Activated CD4-positive, alpha-beta T cell treated with anti-CD3 and anti-CD28 coated beads for 36 hours (primary cell): ENCODE results near the gene SENP5. TPM values are rescaled to one million over a fixed set of nuclear protein-coding genes. Genes with fewer than 3 reads are reported as not detected.

Experiments
- ATAC-seq: fragments of 200-7000 bp; cut with Tn5 transposase; one replicate; pipeline ENCODE4 v1.10.0; 2021; ENCODE audit warnings: mild to moderate bottlenecking, moderate library complexity
- CTCF ChIA-PET: fragments of 350-600 bp; sonication (Branson Sonifier 250); formaldehyde crosslinking; loops from one replicate; lab custom pipeline; 2021; ENCODE audit warnings: antibody characterized with exemption; lab: Charles Lee
- POLR2A ChIA-PET: fragments of 350-600 bp; sonication (Branson Sonifier 250); formaldehyde crosslinking; loops from one replicate; lab custom pipeline; 2021; ENCODE audit warnings: antibody characterized with exemption, inconsistent platforms; lab: Charles Lee
- DNase-seq: peaks from one replicate; pipeline ENCODE4 v3.0.0-alpha.2; 2020
- H3K27ac Mint-ChIP-seq: one replicate; pipeline ENCODE4 v1.8.0; 2021; ENCODE audit warnings: mixed read lengths
- H3K27me3 Mint-ChIP-seq: one replicate; pipeline ENCODE4 v1.8.0; 2021; ENCODE audit warnings: mixed read lengths
- H3K36me3 Mint-ChIP-seq: one replicate; pipeline ENCODE4 v1.8.0; 2021; ENCODE audit warnings: low read depth, mixed read lengths
- H3K4me1 Mint-ChIP-seq: one replicate; pipeline ENCODE4 v1.8.0; 2021; ENCODE audit warnings: mixed read lengths
- H3K4me3 Mint-ChIP-seq: one replicate; pipeline ENCODE4 v1.8.0; 2021; ENCODE audit warnings: mild to moderate bottlenecking, moderate library complexity, mixed read lengths
- H3K9me3 Mint-ChIP-seq: one replicate; pipeline ENCODE4 v1.8.0; 2021; ENCODE audit warnings: low read depth, mixed read lengths
- intact Hi-C, 2 experiments: fragments of 100-400 bp; cut with DNase I in 1 of 2; cut with micrococcal nuclease in 1 of 2; formaldehyde crosslinking; loops; one replicate each; pipeline versions ENCODE4 v1.14.2 to v1.15.1; 2022 to 2024; cut with DNase I, micrococcal nuclease
- total RNA-seq, 2 experiments: library from RNA; stranded (reverse); gene quantifications; one replicate each; pipeline ENCODE4 v1.2.3, GENCODE V29; 2021

The SENP5 gene
- total RNA-seq, 2 experiments from 2014 or later, result 27.7 to 33.0 TPM

- Mint-ChIP-seq H3K27ac (peak overlapping the region; percentile 67), H3K9me3 (no peaks in the 10 kb centered on the region), H3K27me3 (no peaks in the 10 kb centered on the region), H3K4me1 (peaks cover 47% of the 10 kb centered on the region), H3K36me3 (peaks cover 19% of the 10 kb centered on the region), H3K4me3 (no peak overlapping the region)
- ChIA-PET POLR2A (interaction anchor here (0.6 to 1.1 kb wide), 3 partner anchors 14 to 31 kb away, joined by 3 to 4 read pairs (median 4); partner anchors contain the start of gene SENP5), CTCF (interaction anchor here (1.0 to 1.8 kb wide), 2 partner anchors 19 to 48 kb away, joined by 4 to 5 read pairs; partner anchors contain the start of gene SENP5)
- ATAC-seq (peak; percentile 89), DNase-seq (peak; percentile 36)
- intact Hi-C loops, result no loop called here
Measured at GRCh38 chr3:196886144-196886543, 18.4 kb downstream of the SENP5 start.

GRCh38 chr3:196889844-196890708 lies 22.4 kb downstream of the SENP5 start:
- ChIA-PET CTCF (interaction anchor here (0.6 kb wide), 1 partner anchor 36 kb away, joined by 3 read pairs; no protein-coding TSS in a partner anchor), POLR2A (interaction anchor here (0.5 kb wide), 1 partner anchor 472 kb away, joined by 3 read pairs; no protein-coding TSS in a partner anchor)
- ATAC-seq (no peak), DNase-seq (no peak)
- intact Hi-C loops, result no loop called here
- no peaks in the 10 kb centered on the region for H3K27me3 Mint-ChIP-seq
- no peak overlapping the region for H3K27ac Mint-ChIP-seq
- H3K9me3 Mint-ChIP-seq, result no peaks in the 10 kb centered on the region
- peaks cover 24% of the 10 kb centered on the region for H3K36me3 Mint-ChIP-seq
- peaks cover 33% of the 10 kb centered on the region for H3K4me1 Mint-ChIP-seq
- no peak overlapping the region for H3K4me3 Mint-ChIP-seq

DNA sequence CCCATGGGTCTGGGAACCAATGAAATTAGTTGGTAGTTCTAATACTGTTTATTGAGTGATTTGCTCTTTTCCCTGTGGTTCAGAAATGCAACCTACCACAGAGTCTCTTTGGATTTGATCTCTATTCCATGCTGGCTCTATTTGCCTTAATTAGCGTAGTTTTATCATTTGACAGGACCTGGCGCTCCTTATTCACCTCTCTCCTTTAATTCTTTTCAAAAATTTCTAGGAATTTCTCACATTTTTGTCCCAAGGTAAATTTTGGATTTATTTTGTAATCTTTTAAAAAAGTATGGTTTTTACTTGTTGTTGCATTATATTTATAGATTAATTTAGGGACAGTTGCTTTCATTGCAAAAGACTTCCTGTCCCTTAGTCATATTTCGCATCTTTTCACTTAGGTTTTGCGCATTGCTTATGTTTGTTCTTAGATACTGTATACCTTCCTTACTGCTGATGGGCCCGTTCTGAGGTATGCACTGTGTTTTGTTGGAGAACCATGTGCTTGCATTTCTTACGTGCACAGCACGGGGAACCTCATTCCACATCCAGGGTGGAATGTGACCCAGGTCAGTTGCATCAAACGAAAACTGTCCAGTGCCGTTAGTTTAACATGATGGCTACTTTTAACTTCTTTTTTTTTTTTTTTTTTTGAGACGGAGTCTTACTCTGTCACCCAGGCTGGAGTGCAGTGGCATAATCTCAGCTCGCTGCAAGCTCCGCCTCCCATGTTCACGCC lies 27.0 kb downstream of the SENP5 start:
- H3K27ac Mint-ChIP-seq, result no peak overlapping the region
- DNase-seq (no peak), ATAC-seq (no peak)
- ChIA-PET POLR2A (interaction anchor here (0.7 kb wide), 1 partner anchor 1080 kb away, joined by 4 read pairs; no protein-coding TSS in a partner anchor), CTCF (no interaction called here)
- H3K36me3 Mint-ChIP-seq, result peaks cover 7% of the 10 kb centered on the region
- H3K4me1 Mint-ChIP-seq, result peaks cover 14% of the 10 kb centered on the region
- no peak overlapping the region for H3K4me3 Mint-ChIP-seq
- intact Hi-C loops, result no loop called here
- H3K27me3 Mint-ChIP-seq, result no peaks in the 10 kb centered on the region
- no peaks in the 10 kb centered on the region for H3K9me3 Mint-ChIP-seq

GRCh38 chr3:196896229-196896628 lies 28.5 kb downstream of the SENP5 start:
- ChIA-PET POLR2A (no interaction called here), CTCF (no interaction called here)
- no peak for DNase-seq
- Mint-ChIP-seq H3K4me3 (no peak overlapping the region), H3K4me1 (peaks cover 4% of the 10 kb centered on the region), H3K27me3 (no peaks in the 10 kb centered on the region), H3K9me3 (no peaks in the 10 kb centered on the region), H3K36me3 (peaks cover 8% of the 10 kb centered on the region), H3K27ac (no peak overlapping the region)
- intact Hi-C loops, result no loop called here
- ATAC-seq, result no peak

GRCh38 chr3:196901768-196902167 lies 34.0 kb downstream of the SENP5 start:
- ChIA-PET POLR2A (no interaction called here), CTCF (interaction anchor here (0.6 to 1.7 kb wide), 3 partner anchors 26 to 163 kb away, joined by 3 to 5 read pairs (median 4); no protein-coding TSS in a partner anchor)
- DNase-seq (no peak), ATAC-seq (no peak)
- intact Hi-C loops, result no loop called here
- Mint-ChIP-seq H3K36me3 (peaks cover 27% of the 10 kb centered on the region), H3K4me1 (no peaks in the 10 kb centered on the region), H3K4me3 (no peak overlapping the region), H3K27me3 (no peaks in the 10 kb centered on the region), H3K27ac (no peak overlapping the region), H3K9me3 (no peaks in the 10 kb centered on the region)

GRCh38 chr3:196902296-196902695 lies 34.6 kb downstream of the SENP5 start:
- no peak overlapping the region for H3K27ac Mint-ChIP-seq

DNA sequence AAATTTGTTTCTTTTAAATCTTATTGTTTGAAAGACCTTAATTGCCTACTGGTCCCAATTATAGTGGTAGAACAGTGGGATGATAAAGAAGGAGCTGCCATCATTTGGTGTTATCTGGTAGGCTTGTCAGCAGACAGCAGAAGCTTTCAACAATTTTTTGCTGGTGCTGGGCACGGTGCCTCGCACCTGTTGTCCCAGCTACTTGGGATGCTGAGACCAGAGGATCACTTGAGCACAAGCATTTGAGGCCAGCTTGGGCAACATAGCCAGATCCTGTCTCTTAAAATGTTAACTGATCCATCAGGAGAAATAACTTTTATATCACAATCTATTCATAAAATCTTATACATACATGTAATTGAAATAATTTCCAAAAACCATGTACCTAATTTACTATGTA lies 36.0 kb downstream of the SENP5 start:
- Mint-ChIP-seq H3K27me3 (no peaks in the 10 kb centered on the region), H3K9me3 (no peaks in the 10 kb centered on the region), H3K4me1 (no peaks in the 10 kb centered on the region), H3K36me3 (peaks cover 34% of the 10 kb centered on the region), H3K27ac (no peak overlapping the region), H3K4me3 (no peak overlapping the region)
- CTCF ChIA-PET, result no interaction called here
- DNase-seq (no peak), ATAC-seq (no peak)
- intact Hi-C loops, result no loop called here
- POLR2A ChIA-PET, result no interaction called here

More at GRCh38 chr3:196902296-196902695, 34.6 kb downstream of the SENP5 start:
- H3K27me3 Mint-ChIP-seq, result no peaks in the 10 kb centered on the region
- no peaks in the 10 kb centered on the region for H3K9me3 Mint-ChIP-seq
- ChIA-PET POLR2A (no interaction called here), CTCF (interaction anchor here (0.6 to 1.7 kb wide), 3 partner anchors 26 to 163 kb away, joined by 3 to 5 read pairs (median 4); no protein-coding TSS in a partner anchor)
- intact Hi-C loops, result no loop called here
- ATAC-seq (no peak), DNase-seq (no peak)
- H3K4me1 Mint-ChIP-seq, result no peaks in the 10 kb centered on the region
- peaks cover 29% of the 10 kb centered on the region for H3K36me3 Mint-ChIP-seq
- H3K4me3 Mint-ChIP-seq, result no peak overlapping the region

- no peak overlapping the region for H3K4me3 Mint-ChIP-seq
- DNase-seq, result no peak
- no peaks in the 10 kb centered on the region for H3K9me3 Mint-ChIP-seq
- intact Hi-C loops, result no loop called here
- ATAC-seq, result no peak
- H3K27ac Mint-ChIP-seq, result no peak overlapping the region
- CTCF ChIA-PET, result no interaction called here
- no peaks in the 10 kb centered on the region for H3K4me1 Mint-ChIP-seq
- H3K36me3 Mint-ChIP-seq, result peaks cover 27% of the 10 kb centered on the region
- H3K27me3 Mint-ChIP-seq, result no peaks in the 10 kb centered on the region
- POLR2A ChIA-PET, result no interaction called here
Measured at GRCh38 chr3:196914866-196915265, 47.1 kb downstream of the SENP5 start.

DNA sequence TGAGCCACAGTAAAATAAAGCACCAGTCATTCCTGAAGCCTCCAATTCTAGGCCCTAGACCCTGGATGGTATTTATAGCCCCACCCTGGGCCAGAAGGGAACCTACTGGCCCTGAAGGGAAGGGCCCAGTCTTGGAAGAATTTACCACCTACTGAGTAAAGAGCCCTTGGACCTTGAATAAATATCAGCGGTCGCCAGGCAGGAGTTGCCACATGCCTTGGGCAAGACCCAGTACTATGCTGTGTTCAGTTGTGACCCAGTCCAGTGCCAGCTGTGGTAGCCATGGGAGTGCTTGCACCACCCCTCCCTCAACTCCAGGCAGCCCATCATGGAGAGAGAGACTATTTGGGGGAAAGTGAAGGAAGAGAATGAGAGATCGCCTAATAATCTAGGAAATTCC lies 47.7 kb downstream of the SENP5 start:
- Mint-ChIP-seq H3K27ac (no peak overlapping the region), H3K9me3 (no peaks in the 10 kb centered on the region), H3K4me3 (no peak overlapping the region), H3K4me1 (no peaks in the 10 kb centered on the region), H3K27me3 (no peaks in the 10 kb centered on the region), H3K36me3 (peaks cover 27% of the 10 kb centered on the region)
- CTCF ChIA-PET, result interaction anchor here (0.9 kb wide), 1 partner anchor 140 kb away, joined by 4 read pairs; no protein-coding TSS in a partner anchor
- intact Hi-C loops, result no loop called here
- POLR2A ChIA-PET, result no interaction called here
- ATAC-seq, result no peak
- DNase-seq, result no peak

DNA sequence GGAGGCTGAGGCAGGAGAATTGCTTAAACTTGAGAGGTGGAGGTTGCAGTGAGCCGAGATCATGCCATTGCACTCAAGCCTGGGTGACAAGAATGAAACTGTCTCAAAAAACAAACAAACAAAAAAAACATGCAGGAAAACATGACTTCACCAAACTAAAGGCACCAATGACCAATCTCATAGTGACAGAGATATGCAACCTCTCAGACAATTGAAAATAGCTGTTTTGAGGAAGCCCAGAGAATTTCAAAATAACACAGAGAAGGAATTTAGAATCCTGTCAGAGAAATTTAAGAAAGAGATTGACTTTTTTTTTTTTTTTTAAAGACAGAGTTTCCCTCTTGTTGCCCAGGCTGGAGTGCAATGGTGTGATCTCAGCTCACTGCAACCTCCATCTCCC lies 48.5 kb downstream of the SENP5 start:
- CTCF ChIA-PET, result interaction anchor here (0.7 to 0.9 kb wide), 2 partner anchors 141 to 525 kb away, joined by 3 to 4 read pairs; no protein-coding TSS in a partner anchor
- Mint-ChIP-seq H3K9me3 (no peaks in the 10 kb centered on the region), H3K27me3 (no peaks in the 10 kb centered on the region), H3K27ac (no peak overlapping the region), H3K4me1 (no peaks in the 10 kb centered on the region), H3K4me3 (no peak overlapping the region), H3K36me3 (peaks cover 23% of the 10 kb centered on the region)
- DNase-seq, result no peak
- intact Hi-C loops, result no loop called here
- ATAC-seq, result no peak
- POLR2A ChIA-PET, result no interaction called here

DNA sequence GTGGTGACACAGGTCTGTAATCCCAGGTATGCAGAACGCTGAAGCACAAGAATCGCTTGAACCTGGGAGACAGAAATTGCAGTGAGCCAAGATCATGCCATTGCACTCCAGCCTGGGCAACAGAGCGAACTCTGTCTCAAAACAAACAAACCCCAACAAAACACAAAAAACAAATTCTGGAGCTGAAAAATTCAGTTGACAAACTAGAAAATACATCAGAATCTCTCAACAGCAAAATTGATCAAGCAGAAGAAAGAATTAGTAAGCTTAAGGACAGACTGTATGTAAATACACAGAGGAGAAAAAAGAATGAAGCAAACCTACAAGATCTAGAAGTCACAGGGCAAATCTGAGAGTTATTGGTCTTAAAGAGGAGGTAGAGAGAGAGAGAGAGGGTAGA lies 49.3 kb downstream of the SENP5 start:
- intact Hi-C loops, result no loop called here
- ATAC-seq (no peak), DNase-seq (no peak)
- POLR2A ChIA-PET, result no interaction called here
- CTCF ChIA-PET, result interaction anchor here (0.7 kb wide), 1 partner anchor 263 kb away, joined by 3 read pairs; no protein-coding TSS in a partner anchor
- no peaks in the 10 kb centered on the region for H3K27me3 Mint-ChIP-seq
- no peaks in the 10 kb centered on the region for H3K9me3 Mint-ChIP-seq
- no peak overlapping the region for H3K4me3 Mint-ChIP-seq
- peaks cover 23% of the 10 kb centered on the region for H3K36me3 Mint-ChIP-seq
- H3K4me1 Mint-ChIP-seq, result no peaks in the 10 kb centered on the region
- no peak overlapping the region for H3K27ac Mint-ChIP-seq
